Bronchial epithelial cell (primary cell): ENCODE measurements around the gene NDUFB3. TPM values are rescaled to one million over a fixed set of nuclear protein-coding genes. Genes with fewer than 3 reads are reported as not detected.

Source experiments
- DNase-seq: peaks from one replicate; pipeline ENCODE4 v3.0.0-alpha.2; 2010; ENCODE audit warnings: low read depth
- FAIRE-seq: peaks from 2 replicates; lab custom pipeline; 2011; peaks lifted over from hg19 to GRCh38; lab: Jason Lieb, UNC
- H3K27me3 ChIP-seq: 2 replicates; pipeline ENCODE4 v1.5.1; 2011; ENCODE audit warnings: low read length; ENCODE audit not compliant: control insufficient read depth, insufficient read depth
- H3K36me3 ChIP-seq: 2 replicates; pipeline ENCODE4 v1.5.1; 2011; ENCODE audit warnings: low read length; ENCODE audit not compliant: control insufficient read depth, insufficient read depth
- H3K4me3 ChIP-seq: 2 replicates; pipeline ENCODE4 v1.5.1; 2011; ENCODE audit warnings: mild to moderate bottlenecking, low read depth, low read length, control low read depth
- total RNA-seq: library from RNA; depleted of rRNA; stranded (reverse); fragments of >200 nt; gene quantifications from 2 replicates; pipeline ENCODE4 v1.2.1, GENCODE V29; 2014
- TF ChIP-seq, protein P1 (sequence below): IDR thresholded peaks from 2 replicates; pipeline ENCODE4 v1.5.1; 2011; ENCODE audit warnings: mild to moderate bottlenecking, moderate library complexity, low read length, control low read depth, inconsistent platforms; ENCODE audit not compliant: insufficient read depth, severe bottlenecking

Gene NDUFB3
- total RNA-seq, 1 donor from 2014 or later: 38.7 TPM

- no peak for DNase-seq
- Histone ChIP-seq H3K27me3 (no peaks in the 10 kb centered on the region), H3K4me3 (no peak overlapping the region), H3K36me3 (no peaks in the 10 kb centered on the region)
- no peak for FAIRE-seq
- TF ChIP-seq, protein P1, sequence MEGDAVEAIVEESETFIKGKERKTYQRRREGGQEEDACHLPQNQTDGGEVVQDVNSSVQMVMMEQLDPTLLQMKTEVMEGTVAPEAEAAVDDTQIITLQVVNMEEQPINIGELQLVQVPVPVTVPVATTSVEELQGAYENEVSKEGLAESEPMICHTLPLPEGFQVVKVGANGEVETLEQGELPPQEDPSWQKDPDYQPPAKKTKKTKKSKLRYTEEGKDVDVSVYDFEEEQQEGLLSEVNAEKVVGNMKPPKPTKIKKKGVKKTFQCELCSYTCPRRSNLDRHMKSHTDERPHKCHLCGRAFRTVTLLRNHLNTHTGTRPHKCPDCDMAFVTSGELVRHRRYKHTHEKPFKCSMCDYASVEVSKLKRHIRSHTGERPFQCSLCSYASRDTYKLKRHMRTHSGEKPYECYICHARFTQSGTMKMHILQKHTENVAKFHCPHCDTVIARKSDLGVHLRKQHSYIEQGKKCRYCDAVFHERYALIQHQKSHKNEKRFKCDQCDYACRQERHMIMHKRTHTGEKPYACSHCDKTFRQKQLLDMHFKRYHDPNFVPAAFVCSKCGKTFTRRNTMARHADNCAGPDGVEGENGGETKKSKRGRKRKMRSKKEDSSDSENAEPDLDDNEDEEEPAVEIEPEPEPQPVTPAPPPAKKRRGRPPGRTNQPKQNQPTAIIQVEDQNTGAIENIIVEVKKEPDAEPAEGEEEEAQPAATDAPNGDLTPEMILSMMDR: no peak
These were observed 34.0 kb downstream of the NDUFB3 start for GRCh38 chr2:201105759-201106158.

GRCh38 chr2:201107624-201108023 is 35.8 kb downstream of the NDUFB3 start:
- Histone ChIP-seq H3K27me3 (no peaks in the 10 kb centered on the region), H3K4me3 (no peak overlapping the region), H3K36me3 (no peaks in the 10 kb centered on the region)
- no peak for FAIRE-seq
- TF ChIP-seq, protein P1: no peak
- no peak for DNase-seq

DNA sequence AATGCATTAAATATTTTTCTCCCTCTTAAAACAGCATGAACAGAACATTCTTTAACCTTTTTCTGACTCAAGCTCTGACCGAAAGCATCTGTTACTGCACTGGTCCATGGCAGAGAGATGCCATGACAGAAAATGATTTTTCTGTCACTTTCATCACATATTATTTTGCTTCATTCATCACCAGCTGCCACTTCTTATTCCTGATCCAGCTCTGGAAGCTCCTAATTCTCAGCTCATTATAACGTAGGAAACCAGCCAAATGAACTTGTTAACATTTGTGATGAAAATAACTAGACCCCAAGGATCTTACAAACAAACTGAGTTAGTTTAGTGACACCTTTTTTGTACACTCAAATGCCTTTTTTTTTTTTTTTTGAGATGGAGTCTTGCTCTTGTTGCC is 36.5 kb downstream of the NDUFB3 start:
- H3K27me3 ChIP-seq: no peaks in the 10 kb centered on the region
- TF ChIP-seq, protein P1: no peak
- no peak overlapping the region for H3K4me3 ChIP-seq
- H3K36me3 ChIP-seq: no peaks in the 10 kb centered on the region
- no peak for DNase-seq
- no peak for FAIRE-seq

- DNase-seq: no peak
- FAIRE-seq: no peak
- TF ChIP-seq, protein P1: no peak
- no peak overlapping the region for H3K4me3 ChIP-seq
- no peaks in the 10 kb centered on the region for H3K27me3 ChIP-seq
- H3K36me3 ChIP-seq: no peaks in the 10 kb centered on the region
These were observed 37.4 kb downstream of the NDUFB3 start for GRCh38 chr2:201109186-201109585.

- Histone ChIP-seq H3K4me3 (no peak overlapping the region), H3K27me3 (no peaks in the 10 kb centered on the region), H3K36me3 (no peaks in the 10 kb centered on the region)
- DNase-seq: no peak
- TF ChIP-seq, protein P1: no peak
- FAIRE-seq: no peak
These were observed 38.8 kb downstream of the NDUFB3 start for GRCh38 chr2:201110615-201111014.

- no peaks in the 10 kb centered on the region for H3K27me3 ChIP-seq
- no peak for DNase-seq
- no peak overlapping the region for H3K4me3 ChIP-seq
- H3K36me3 ChIP-seq: no peaks in the 10 kb centered on the region
- FAIRE-seq: no peak
- TF ChIP-seq, protein P1: no peak
These were observed 39.3 kb downstream of the NDUFB3 start for GRCh38 chr2:201111096-201111495.
